GM10266 (cell line): ENCODE results near the gene SERPINE2.

Experiments used
- DNase-seq: peaks from one replicate; pipeline ENCODE4 v3.0.0; 2012; ENCODE audit errors: extremely low spot score
- TF ChIP-seq, protein P1 (sequence below): IDR thresholded peaks from 2 replicates; pipeline ENCODE4 v1.5.1; 2012; ENCODE audit warnings: mild to moderate bottlenecking, low read depth; ENCODE audit not compliant: control insufficient read depth, insufficient read depth; ENCODE audit errors: missing control alignments

The SERPINE2 gene

DNA sequence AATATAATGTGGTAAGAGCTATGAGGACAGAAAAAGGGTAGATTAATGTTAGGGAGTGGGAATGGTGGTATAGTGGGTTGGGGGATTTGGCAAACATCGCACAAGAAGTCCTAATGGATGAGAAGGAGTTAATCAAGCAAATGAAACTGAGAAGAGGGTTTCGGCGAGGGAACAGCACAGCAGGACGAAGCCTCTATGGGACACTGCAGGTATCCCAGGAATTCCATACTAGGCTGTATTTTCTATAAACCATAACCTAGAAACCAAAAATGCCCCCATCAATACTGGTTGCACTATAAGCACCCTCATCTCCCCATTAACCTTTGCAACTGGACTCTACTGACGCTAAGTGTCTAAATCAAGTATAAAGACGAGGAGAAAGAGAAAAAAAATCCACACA, 104.2 kb downstream of the SERPINE2 start:
- DNase-seq: no peak
- TF ChIP-seq, protein P1, sequence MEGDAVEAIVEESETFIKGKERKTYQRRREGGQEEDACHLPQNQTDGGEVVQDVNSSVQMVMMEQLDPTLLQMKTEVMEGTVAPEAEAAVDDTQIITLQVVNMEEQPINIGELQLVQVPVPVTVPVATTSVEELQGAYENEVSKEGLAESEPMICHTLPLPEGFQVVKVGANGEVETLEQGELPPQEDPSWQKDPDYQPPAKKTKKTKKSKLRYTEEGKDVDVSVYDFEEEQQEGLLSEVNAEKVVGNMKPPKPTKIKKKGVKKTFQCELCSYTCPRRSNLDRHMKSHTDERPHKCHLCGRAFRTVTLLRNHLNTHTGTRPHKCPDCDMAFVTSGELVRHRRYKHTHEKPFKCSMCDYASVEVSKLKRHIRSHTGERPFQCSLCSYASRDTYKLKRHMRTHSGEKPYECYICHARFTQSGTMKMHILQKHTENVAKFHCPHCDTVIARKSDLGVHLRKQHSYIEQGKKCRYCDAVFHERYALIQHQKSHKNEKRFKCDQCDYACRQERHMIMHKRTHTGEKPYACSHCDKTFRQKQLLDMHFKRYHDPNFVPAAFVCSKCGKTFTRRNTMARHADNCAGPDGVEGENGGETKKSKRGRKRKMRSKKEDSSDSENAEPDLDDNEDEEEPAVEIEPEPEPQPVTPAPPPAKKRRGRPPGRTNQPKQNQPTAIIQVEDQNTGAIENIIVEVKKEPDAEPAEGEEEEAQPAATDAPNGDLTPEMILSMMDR: no peak

DNA sequence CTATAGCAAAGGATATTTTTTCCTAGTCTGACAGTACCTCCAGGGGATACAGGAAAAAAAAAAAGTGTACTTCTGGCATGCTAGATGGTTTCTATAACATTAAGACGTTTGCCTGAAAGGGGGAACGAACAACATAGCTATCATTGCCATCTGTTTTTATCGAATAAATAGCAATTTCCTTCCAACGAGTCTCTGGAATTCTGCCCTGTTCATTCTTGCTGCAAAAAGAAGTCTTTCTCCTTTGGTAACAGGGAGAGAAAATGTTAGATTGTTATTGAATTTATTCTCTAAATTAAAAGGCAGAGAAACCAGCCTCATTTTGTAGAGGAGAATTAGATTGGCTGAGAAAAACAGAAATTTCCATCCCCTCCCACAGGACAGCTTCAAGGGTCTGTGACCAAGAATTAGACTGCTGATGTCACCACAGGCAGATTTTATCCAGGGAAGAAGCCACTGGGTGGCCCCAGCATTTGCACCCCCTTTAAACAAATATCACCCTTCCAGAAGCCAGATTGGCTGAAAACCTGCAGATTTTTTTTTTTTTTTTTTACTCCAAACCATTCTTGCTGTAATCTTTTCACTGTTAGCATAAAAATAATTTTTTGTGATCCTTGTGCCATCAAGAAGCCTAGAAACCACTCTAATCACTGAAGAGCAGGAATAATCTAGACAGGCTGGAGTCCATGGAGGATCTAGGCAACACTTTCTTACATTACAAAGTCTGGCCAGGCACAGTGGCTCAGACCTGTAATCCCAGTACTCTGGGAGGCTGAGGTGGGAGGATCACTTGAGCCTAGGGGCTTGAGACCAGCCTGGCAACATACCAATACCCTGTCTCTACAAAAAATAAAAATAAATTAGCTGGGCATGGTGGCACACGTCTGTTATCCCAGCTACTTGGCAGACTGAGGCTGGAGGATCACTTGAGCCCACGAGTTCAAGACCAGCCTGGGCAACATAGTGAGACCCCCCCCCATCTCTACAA, 106.0 kb downstream of the SERPINE2 start:
- TF ChIP-seq, protein P1: no peak

DNA sequence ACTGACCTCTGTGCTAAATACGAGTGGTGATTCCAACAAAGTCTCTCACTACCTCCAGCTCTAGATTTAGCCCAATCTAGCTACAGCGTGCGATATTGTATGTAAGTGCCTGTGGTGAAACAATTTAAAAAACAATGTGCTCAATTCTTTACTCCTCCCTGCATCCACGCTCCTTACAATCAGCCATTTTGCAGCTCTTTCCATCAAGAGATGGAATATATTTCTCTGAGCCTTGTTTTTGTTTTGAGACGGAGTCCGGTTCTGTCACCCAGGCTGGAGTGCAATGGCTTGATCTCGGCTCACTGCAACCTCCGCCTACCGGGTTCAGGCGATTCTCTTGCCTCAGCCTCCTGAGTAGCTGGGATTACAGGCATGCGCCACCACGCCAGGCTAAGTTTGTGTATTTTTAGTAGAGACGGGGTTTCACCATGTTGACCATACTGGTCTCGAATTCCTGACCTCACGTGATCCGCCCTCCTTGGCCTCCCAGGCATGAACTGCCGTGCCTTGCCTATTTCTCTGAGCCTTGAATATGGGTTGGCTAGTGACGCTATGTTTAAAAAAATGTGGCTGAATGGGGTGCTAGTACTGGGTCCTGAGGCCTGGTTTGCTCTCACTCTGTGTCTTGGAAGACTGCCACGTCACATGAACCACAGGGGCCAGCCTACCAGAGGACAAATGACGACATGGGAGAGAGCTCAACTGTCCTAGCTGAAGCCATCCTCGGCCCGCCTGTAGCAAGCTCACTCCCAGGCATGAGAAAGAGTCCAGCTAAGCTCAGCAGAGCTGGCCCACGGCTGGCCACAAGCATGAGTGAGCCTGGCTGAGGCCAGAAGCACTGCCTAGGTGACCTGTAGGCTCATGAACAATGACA, 108.7 kb downstream of the SERPINE2 start:
- DNase-seq: no peak
- TF ChIP-seq, protein P1: no peak

More for the DNA sequence above, 106.0 kb downstream of the SERPINE2 start:
- no peak for DNase-seq

DNA sequence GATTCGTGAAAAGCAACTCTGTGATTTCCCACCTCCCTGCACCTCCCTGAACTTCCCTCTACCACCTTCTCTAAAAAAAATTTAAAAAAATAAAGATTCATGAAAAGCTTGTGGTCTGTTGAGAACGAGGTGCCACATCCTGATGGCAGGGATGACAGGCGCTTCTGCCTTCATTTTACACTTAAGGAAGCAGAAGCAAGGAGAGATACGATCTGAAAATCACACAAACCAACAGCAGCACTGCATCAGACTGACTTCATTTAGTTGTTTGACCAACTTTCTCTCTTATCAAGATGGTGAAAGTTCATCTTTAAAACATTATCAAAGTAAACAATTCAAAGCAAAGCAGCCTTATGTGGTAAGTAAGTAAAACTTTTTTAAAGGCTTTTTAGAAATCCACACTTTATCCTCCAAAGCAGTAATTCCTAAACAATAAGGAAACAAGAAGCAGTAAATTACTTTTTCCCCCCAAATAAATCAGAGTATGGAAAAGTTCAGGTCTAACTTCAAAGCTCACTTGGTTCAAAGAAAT, 109.4 kb downstream of the SERPINE2 start:
- DNase-seq: no peak
- TF ChIP-seq, protein P1: no peak

DNA sequence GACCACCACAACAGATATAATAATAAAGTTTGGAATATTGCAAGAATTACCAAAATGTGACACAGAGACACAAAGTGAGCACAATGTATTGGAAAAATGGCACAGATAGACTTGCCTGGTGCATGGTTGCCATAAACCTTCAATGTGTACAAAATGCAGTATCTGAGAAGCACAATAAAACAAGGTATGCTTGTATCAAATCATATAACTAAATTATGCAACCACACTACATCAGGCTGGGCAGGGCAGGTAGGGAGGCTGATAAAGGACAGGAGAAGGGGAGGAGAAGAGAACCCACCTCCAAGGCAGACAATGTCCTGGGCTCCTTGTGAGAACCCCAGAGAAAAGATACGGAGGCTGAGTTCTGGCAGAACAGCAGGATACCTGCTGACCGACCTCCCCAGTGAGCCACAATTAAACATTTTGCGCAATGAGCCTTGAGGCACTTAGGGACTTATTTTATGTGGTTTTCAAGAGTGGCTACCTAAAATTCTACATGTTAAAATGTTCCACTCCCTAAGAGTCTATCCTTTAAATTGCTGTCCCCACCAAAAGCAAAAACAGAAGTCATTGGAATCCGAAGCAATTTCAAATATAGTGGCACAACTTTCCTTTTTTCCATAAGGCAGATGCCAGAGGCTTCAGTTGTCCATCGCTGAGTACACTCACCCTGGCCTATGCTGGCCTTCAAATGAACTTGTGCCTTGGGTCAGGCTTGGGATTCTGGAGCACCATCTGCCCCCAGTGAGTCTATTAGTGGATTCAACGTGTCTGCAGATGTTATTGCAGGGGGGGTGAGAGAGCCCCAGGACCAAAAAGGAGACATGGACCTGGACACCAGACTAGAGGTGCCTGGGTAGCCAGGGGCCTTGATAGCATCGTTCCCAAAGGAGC, 110.7 kb downstream of the SERPINE2 start:
- no peak for DNase-seq
- TF ChIP-seq, protein P1: no peak

DNA sequence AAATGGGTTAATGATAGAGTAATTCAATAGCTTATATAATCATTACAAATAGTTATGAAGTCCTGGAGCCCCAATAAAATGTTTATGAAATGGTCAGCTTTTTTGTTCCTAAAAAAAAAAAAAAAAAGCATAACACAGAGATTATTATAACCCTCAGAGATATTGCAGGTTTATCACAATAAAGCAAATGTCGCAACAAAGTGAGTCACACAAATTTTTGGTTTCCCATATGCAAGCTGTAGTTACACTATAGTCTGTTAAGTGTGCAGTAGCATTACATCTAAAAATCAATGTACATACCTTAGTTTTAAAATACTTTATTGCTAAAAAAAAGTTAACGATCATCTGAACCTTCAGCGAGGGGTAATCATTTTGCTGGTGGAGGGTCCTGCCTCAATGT, 114.0 kb downstream of the SERPINE2 start:
- DNase-seq: no peak

More for the DNA sequence above, 114.0 kb downstream of the SERPINE2 start:
- TF ChIP-seq, protein P1: no peak
